Measurements from ENCODE around the gene ZMYND8.

Gene ZMYND8

GRCh38 chr20:47215653-47216397 lies 140.7 kb downstream of the ZMYND8 start:
- Histone ChIP-seq H3K4me2 (ENCODE audit: low read depth, low read length) (no peak overlapping the region), H3K9me3 (replicated peaks; ENCODE audit: insufficient read depth, low read length) (no peaks in the 10 kb centered on the region), H3K4me3 (ENCODE audit: low read length) (no peak overlapping the region), H2AFZ (ENCODE audit: low read length) (no peak overlapping the region), H3K27ac (ENCODE audit: low read length) (no peak overlapping the region), H4K20me1 (ENCODE audit: insufficient read depth, low read length) (no peaks in the 10 kb centered on the region), H3K27me3 (replicated peaks; ENCODE audit: insufficient read depth, low read length) (no peaks in the 10 kb centered on the region), H3F3A (ENCODE audit: insufficient read depth, low read length) (no peaks in the 10 kb centered on the region), H3K9me2 (replicated peaks; ENCODE audit: insufficient read depth, low read length) (no peaks in the 10 kb centered on the region), H3K36me3 (replicated peaks; ENCODE audit: insufficient read depth, low read length) (peaks cover 25% of the 10 kb centered on the region; the same call in 1 of the 2 replicates), H3K79me2 (ENCODE audit: low read length) (peaks cover 49% of the 10 kb centered on the region), H3K9ac (ENCODE audit: low read length) (no peak overlapping the region), H3K4me1 (ENCODE audit: low read length) (no peaks in the 10 kb centered on the region)
- TF ChIP-seq, protein P1, sequence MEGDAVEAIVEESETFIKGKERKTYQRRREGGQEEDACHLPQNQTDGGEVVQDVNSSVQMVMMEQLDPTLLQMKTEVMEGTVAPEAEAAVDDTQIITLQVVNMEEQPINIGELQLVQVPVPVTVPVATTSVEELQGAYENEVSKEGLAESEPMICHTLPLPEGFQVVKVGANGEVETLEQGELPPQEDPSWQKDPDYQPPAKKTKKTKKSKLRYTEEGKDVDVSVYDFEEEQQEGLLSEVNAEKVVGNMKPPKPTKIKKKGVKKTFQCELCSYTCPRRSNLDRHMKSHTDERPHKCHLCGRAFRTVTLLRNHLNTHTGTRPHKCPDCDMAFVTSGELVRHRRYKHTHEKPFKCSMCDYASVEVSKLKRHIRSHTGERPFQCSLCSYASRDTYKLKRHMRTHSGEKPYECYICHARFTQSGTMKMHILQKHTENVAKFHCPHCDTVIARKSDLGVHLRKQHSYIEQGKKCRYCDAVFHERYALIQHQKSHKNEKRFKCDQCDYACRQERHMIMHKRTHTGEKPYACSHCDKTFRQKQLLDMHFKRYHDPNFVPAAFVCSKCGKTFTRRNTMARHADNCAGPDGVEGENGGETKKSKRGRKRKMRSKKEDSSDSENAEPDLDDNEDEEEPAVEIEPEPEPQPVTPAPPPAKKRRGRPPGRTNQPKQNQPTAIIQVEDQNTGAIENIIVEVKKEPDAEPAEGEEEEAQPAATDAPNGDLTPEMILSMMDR (IDR thresholded peaks at IDR 0.05; ENCODE audit: low read length), result no peak
- TF ChIP-seq EZH2phosphoT487 (IDR thresholded peaks at IDR 0.05; ENCODE audit: low read length) (no peak), EZH2 (optimal IDR thresholded peaks at IDR 0.05; ENCODE audit: low read depth, low read length) (no peak)
- no peak for DNase-seq

DNA sequence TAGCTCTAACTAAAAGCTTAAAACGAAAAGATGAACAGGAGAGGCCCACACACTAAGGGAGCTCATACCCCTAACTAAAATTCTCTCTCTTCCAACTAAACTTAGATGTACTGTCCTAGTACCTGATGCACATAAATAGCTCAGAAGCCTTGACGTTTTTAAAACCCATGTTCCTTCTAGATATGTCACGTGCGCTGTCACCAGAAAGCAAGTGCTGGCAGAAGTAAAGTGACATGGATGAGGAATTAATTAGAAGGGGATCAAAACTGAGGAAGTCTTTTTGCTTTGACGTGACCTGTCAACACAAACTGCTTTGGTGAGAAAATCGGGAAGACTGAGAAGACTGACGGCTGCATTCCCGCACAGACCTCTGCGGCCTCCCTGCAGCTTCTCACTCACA lies 142.5 kb downstream of the ZMYND8 start:
- no peaks in the 10 kb centered on the region for H3K9me3 ChIP-seq (replicated peaks; ENCODE audit: insufficient read depth, low read length)
- H3K4me2 ChIP-seq (ENCODE audit: low read depth, low read length), result no peak overlapping the region
- H4K20me1 ChIP-seq (ENCODE audit: insufficient read depth, low read length), result no peaks in the 10 kb centered on the region
- H3K27me3 ChIP-seq (replicated peaks; ENCODE audit: insufficient read depth, low read length), result no peaks in the 10 kb centered on the region
- no peak for DNase-seq
- H3K9me2 ChIP-seq (replicated peaks; ENCODE audit: insufficient read depth, low read length), result no peaks in the 10 kb centered on the region
- no peaks in the 10 kb centered on the region for H3K4me1 ChIP-seq (ENCODE audit: low read length)
- no peak overlapping the region for H3K4me3 ChIP-seq (ENCODE audit: low read length)
- no peak for TF ChIP-seq EZH2 (optimal IDR thresholded peaks at IDR 0.05; ENCODE audit: low read depth, low read length)
- no peak for TF ChIP-seq EZH2phosphoT487 (IDR thresholded peaks at IDR 0.05; ENCODE audit: low read length)
- TF ChIP-seq, protein P1 (IDR thresholded peaks at IDR 0.05; ENCODE audit: low read length), result no peak
- peaks cover 37% of the 10 kb centered on the region for H3K79me2 ChIP-seq (ENCODE audit: low read length)
- no peak overlapping the region for H2AFZ ChIP-seq (ENCODE audit: low read length)
- no peaks in the 10 kb centered on the region for H3F3A ChIP-seq (ENCODE audit: insufficient read depth, low read length)
- no peak overlapping the region for H3K27ac ChIP-seq (ENCODE audit: low read length)
- peaks cover 32% of the 10 kb centered on the region for H3K36me3 ChIP-seq (replicated peaks; ENCODE audit: insufficient read depth, low read length)
- H3K9ac ChIP-seq (ENCODE audit: low read length), result no peak overlapping the region

- Histone ChIP-seq H3K4me3 (ENCODE audit: low read length) (no peak overlapping the region), H3K4me2 (ENCODE audit: low read depth, low read length) (no peak overlapping the region), H3K27ac (ENCODE audit: low read length) (no peak overlapping the region), H3K9ac (ENCODE audit: low read length) (no peak overlapping the region), H3K36me3 (replicated peaks; ENCODE audit: insufficient read depth, low read length) (peaks cover 26% of the 10 kb centered on the region), H3K9me2 (replicated peaks; ENCODE audit: insufficient read depth, low read length) (no peaks in the 10 kb centered on the region), H3F3A (ENCODE audit: insufficient read depth, low read length) (no peaks in the 10 kb centered on the region), H3K4me1 (ENCODE audit: low read length) (no peaks in the 10 kb centered on the region), H3K27me3 (replicated peaks; ENCODE audit: insufficient read depth, low read length) (no peaks in the 10 kb centered on the region), H2AFZ (ENCODE audit: low read length) (no peak overlapping the region), H3K9me3 (replicated peaks; ENCODE audit: insufficient read depth, low read length) (no peaks in the 10 kb centered on the region), H4K20me1 (ENCODE audit: insufficient read depth, low read length) (no peaks in the 10 kb centered on the region), H3K79me2 (ENCODE audit: low read length) (peaks cover 26% of the 10 kb centered on the region)
- TF ChIP-seq, protein P1 (IDR thresholded peaks at IDR 0.05; ENCODE audit: low read length), result no peak
- no peak for TF ChIP-seq EZH2 (optimal IDR thresholded peaks at IDR 0.05; ENCODE audit: low read depth, low read length)
- no peak for TF ChIP-seq EZH2phosphoT487 (IDR thresholded peaks at IDR 0.05; ENCODE audit: low read length)
- no peak for DNase-seq
Observed at GRCh38 chr20:47212606-47213207, 143.8 kb downstream of the ZMYND8 start.
